ENCODE measurements around the gene MST1R. TPM values are rescaled to one million over a fixed set of nuclear protein-coding genes. Genes with fewer than 3 reads are reported as not detected.

The MST1R gene
- total RNA-seq, 2 experiments from 2014 or later = 0.55 to 0.89 TPM

DNA sequence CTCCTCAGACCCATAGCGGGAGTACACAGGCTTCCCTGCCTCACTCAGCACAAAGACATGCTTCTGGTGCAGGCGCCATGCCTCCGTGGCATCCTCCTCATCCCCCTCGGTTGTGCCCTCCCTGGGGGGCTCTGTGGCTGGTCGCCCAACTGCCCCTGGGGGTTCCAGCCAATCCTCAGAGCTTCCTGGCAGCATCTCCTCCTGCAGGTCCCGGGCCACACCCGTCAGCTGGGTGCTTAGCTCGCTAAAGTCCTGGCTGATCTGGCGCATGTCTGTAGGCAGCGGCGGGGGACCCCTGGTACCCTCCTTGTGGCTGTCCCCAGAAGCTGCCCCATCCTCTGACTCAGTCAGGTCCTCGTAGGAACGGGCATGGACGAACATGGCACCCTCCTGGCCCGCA lies 7.9 kb upstream of the MST1R start:
- H3K4me1 ChIP-seq (ENCODE audit: insufficient read depth, low read length) = peaks cover 5% of the 10 kb centered on the region
- Mint-ChIP-seq H3K36me3 (ENCODE audit: low read depth) (peaks cover 38% of the 10 kb centered on the region), H3K4me3 (no peak overlapping the region), H3K4me1 (ENCODE audit: low read depth) (peaks cover 8% of the 10 kb centered on the region), H3K9me3 (no peaks in the 10 kb centered on the region), H3K27ac (no peak overlapping the region), H3K27me3 (no peaks in the 10 kb centered on the region)
- TF ChIP-seq, protein P1, sequence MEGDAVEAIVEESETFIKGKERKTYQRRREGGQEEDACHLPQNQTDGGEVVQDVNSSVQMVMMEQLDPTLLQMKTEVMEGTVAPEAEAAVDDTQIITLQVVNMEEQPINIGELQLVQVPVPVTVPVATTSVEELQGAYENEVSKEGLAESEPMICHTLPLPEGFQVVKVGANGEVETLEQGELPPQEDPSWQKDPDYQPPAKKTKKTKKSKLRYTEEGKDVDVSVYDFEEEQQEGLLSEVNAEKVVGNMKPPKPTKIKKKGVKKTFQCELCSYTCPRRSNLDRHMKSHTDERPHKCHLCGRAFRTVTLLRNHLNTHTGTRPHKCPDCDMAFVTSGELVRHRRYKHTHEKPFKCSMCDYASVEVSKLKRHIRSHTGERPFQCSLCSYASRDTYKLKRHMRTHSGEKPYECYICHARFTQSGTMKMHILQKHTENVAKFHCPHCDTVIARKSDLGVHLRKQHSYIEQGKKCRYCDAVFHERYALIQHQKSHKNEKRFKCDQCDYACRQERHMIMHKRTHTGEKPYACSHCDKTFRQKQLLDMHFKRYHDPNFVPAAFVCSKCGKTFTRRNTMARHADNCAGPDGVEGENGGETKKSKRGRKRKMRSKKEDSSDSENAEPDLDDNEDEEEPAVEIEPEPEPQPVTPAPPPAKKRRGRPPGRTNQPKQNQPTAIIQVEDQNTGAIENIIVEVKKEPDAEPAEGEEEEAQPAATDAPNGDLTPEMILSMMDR (IDR thresholded peaks at IDR 0.05) = no peak
- intact Hi-C loops (cut with DNase I, micrococcal nuclease) = loop anchor here in 1 of 2 experiments (5.0 kb wide), 1 partner anchor 39 kb away; no protein-coding TSS in a partner anchor
- H3K27ac ChIP-seq (ENCODE audit: low read depth in 1 of 2, low read length in 2 of 2) = no peak overlapping the region
- no peaks in the 10 kb centered on the region for H3K9me3 ChIP-seq (ENCODE audit: control insufficient read depth in 1 of 2, insufficient read depth in 1 of 2, low read length in 2 of 2)
- ChIA-PET POLR2A (no interaction called here), CTCF (no interaction called here)
- ATAC-seq (ENCODE audit: poor library complexity) (no peak), DNase-seq (no peak)
- H3K36me3 ChIP-seq (ENCODE audit: insufficient read depth, low read length) = peaks cover 38% of the 10 kb centered on the region
- no peaks in the 10 kb centered on the region for H3K27me3 ChIP-seq (ENCODE audit: control insufficient read depth in 1 of 2, insufficient read depth in 2 of 2, low read length in 2 of 2)
- H3K4me3 ChIP-seq (ENCODE audit: low read length) = no peak overlapping the region

DNA sequence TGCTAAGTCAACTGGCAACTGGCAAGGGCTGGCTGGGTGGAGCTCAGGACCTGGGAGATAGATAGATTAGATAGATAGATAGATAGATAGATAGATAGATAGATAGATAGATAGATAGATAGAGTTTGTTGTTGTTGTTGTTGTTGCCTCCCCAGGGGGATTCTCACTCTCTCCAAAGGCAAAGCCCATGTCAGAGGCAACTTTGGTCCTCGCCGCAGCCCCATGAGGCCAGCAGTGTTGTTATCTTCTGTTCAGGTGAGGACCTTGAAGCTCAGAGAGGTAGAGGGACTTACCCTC lies 7.4 kb upstream of the MST1R start:
- ChIA-PET CTCF (no interaction called here), POLR2A (no interaction called here)
- ATAC-seq (ENCODE audit: poor library complexity) (no peak), DNase-seq (no peak)
- Histone ChIP-seq H3K4me1 (ENCODE audit: insufficient read depth, low read length) (peaks cover 10% of the 10 kb centered on the region), H3K27ac (ENCODE audit: low read depth in 1 of 2, low read length in 2 of 2) (no peak overlapping the region), H3K4me3 (ENCODE audit: low read length) (no peak overlapping the region), H3K27me3 (ENCODE audit: control insufficient read depth in 1 of 2, insufficient read depth in 2 of 2, low read length in 2 of 2) (no peaks in the 10 kb centered on the region), H3K36me3 (ENCODE audit: insufficient read depth, low read length) (peaks cover 38% of the 10 kb centered on the region), H3K9me3 (ENCODE audit: control insufficient read depth in 1 of 2, insufficient read depth in 1 of 2, low read length in 2 of 2) (no peaks in the 10 kb centered on the region)
- Mint-ChIP-seq H3K27ac (no peak overlapping the region), H3K27me3 (no peaks in the 10 kb centered on the region), H3K36me3 (ENCODE audit: low read depth) (peaks cover 38% of the 10 kb centered on the region), H3K4me3 (no peak overlapping the region), H3K4me1 (ENCODE audit: low read depth) (peaks cover 14% of the 10 kb centered on the region), H3K9me3 (no peaks in the 10 kb centered on the region)
- TF ChIP-seq, protein P1 (IDR thresholded peaks at IDR 0.05) = no peak
- intact Hi-C loops (cut with DNase I, micrococcal nuclease) = loop anchor here in 1 of 2 experiments (5.0 kb wide), 1 partner anchor 39 kb away; no protein-coding TSS in a partner anchor

DNA sequence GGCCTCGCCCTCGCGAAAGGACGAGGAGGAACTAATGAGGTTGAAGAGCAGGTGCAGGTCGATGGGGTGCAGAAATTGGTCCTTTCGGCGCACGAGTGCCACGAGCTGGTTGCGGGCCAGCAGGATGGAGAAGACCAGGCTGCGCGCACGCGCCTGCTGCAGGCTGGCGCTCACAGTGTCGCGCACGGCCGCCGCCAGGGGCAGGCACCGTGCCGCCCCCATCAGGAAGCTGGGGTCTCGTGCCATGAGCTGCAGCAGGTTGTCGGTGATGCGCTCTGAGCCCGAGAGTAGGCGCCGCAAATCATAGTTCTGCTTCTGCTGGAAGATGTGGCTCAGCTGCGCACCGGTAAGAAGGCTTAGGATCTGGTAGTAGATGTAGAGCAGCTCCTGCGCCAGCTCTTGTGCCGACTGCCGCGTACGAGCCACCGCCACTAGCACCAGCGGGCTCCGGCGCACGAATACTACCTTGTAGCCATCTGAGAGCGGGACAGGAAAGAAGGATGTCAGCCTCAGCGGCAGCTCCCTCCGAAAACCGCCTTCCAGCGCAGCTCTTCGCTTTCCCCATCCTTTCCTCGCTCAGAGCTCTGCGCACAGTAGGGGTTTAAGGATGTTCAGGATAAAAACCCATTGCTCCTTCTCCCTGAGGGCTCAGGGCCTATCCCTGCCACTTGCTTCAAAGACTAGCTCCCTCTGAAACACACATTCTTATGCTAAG lies 6.9 kb upstream of the MST1R start:
- ATAC-seq (ENCODE audit: poor library complexity) (no peak), DNase-seq (no peak)
- ChIA-PET CTCF (no interaction called here), POLR2A (no interaction called here)
- TF ChIP-seq, protein P1 (IDR thresholded peaks at IDR 0.05) = no peak
- H3K9me3 Mint-ChIP-seq = no peaks in the 10 kb centered on the region
- intact Hi-C loops (cut with DNase I, micrococcal nuclease) = loop anchor here in 1 of 2 experiments (5.0 kb wide), 1 partner anchor 38 kb away; no protein-coding TSS in a partner anchor
- H3K4me3 Mint-ChIP-seq = no peak overlapping the region
- peaks cover 34% of the 10 kb centered on the region for H3K36me3 ChIP-seq (ENCODE audit: insufficient read depth, low read length)
- peaks cover 15% of the 10 kb centered on the region for H3K4me1 ChIP-seq (ENCODE audit: insufficient read depth, low read length)
- H3K9me3 ChIP-seq (ENCODE audit: control insufficient read depth in 1 of 2, insufficient read depth in 1 of 2, low read length in 2 of 2) = no peaks in the 10 kb centered on the region
- H3K4me1 Mint-ChIP-seq (ENCODE audit: low read depth) = peaks cover 19% of the 10 kb centered on the region
- no peak overlapping the region for H3K27ac ChIP-seq (ENCODE audit: low read depth in 1 of 2, low read length in 2 of 2)
- H3K27me3 ChIP-seq (ENCODE audit: control insufficient read depth in 1 of 2, insufficient read depth in 2 of 2, low read length in 2 of 2) = no peaks in the 10 kb centered on the region
- no peaks in the 10 kb centered on the region for H3K27me3 Mint-ChIP-seq
- peaks cover 38% of the 10 kb centered on the region for H3K36me3 Mint-ChIP-seq (ENCODE audit: low read depth)
- no peak overlapping the region for H3K27ac Mint-ChIP-seq
- no peak overlapping the region for H3K4me3 ChIP-seq (ENCODE audit: low read length)
